Measurements from ENCODE around the gene PEX11G.

GRCh38 chr19:7502552-7502951, 13.7 kb upstream of the PEX11G start:
- no peak for TF ChIP-seq MAFG (tag; conservative IDR thresholded peaks at IDR 0.05)
- no peak for TF ChIP-seq EP300 (IDR thresholded peaks at IDR 0.05; ENCODE audit: low read length)
- no peak for TF ChIP-seq CTCF (IDR thresholded peaks at IDR 0.05 in 2 of 3, conservative IDR thresholded peaks at IDR 0.05 in 1 of 3; ENCODE audit: insufficient read depth in 2 of 3, low read depth in 1 of 3, low read length in 3 of 3)
- no peak for TF ChIP-seq MXD1 (CRISPR knock-in tag; IDR thresholded peaks at IDR 0.05; ENCODE audit: borderline replicate concordance, poor library complexity, severe bottlenecking)

All from K562 (cell line).